Esophagus mucosa (tissue), 1 donor: ENCODE measurements around the gene TSPAN17. TPM values are rescaled to one million over a fixed set of nuclear protein-coding genes. Genes with fewer than 3 reads are reported as not detected.
"Not testable (repeated sequence)": the region's sequence is repeated elsewhere in the genome, so short reads cannot be mapped to it uniquely, and the experiment has no call there.

ENCODE experiments used
- ATAC-seq: fragments of 200-7000 bp; cut with Tn5 transposase; one replicate; pipeline ENCODE4 v1.9.1; 2020
- total RNA-seq: library from RNA; stranded (reverse); gene quantifications from one replicate; pipeline ENCODE4 v1.2.4, GENCODE V29; 2023
- donor health status: DM: yes; HTN: yes; CAD: no.

The TSPAN17 gene
- total RNA-seq, 1 donor from 2014 or later, result 24.0 TPM

DNA sequence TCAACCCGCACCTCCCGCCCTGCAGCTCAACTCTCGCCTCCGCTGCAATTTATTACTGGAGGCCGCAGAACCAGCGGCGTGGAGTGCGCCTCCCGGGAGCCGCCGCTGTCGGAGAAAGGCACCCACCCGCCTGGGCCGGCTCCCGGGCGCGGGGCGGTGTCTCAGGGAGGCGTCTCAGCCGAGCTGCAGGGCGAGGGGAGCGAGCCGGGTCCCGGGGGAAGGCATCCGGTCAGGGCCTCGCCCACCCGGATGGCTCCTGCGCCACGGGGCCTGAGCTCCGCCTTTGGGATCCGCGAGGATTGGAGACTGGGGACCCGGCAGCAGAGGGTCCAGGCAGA lies 32.9 kb downstream of the TSPAN17 start:
- no peak for ATAC-seq

GRCh38 chr5:176682016-176682531 lies 34.8 kb downstream of the TSPAN17 start:
- no peak for ATAC-seq

- ATAC-seq, result no peak
These were observed 37.7 kb downstream of the TSPAN17 start for GRCh38 chr5:176685010-176685409.

DNA sequence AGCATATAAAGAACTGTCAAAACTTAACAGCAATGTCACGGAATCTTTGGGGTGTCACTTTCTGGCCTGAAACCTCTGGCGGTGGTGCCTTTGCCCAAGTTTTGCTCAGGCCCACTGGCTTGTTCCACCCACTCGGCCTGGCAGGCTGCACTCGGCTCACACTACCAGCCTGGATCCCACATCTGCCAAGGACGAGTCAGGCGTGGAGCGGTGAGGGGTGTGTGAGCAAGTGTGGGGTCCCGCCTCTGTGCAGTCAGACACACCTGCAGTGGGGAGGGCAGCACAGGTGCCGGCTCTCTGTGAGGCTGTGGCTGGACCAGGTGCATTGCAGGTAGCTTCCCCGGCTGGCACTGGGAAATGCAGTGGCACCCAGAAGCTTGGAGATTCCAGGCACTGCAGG lies 40.0 kb downstream of the TSPAN17 start:
- ATAC-seq, result no peak

- ATAC-seq, result no peak
These were observed 40.6 kb downstream of the TSPAN17 start for GRCh38 chr5:176687881-176688280.

DNA sequence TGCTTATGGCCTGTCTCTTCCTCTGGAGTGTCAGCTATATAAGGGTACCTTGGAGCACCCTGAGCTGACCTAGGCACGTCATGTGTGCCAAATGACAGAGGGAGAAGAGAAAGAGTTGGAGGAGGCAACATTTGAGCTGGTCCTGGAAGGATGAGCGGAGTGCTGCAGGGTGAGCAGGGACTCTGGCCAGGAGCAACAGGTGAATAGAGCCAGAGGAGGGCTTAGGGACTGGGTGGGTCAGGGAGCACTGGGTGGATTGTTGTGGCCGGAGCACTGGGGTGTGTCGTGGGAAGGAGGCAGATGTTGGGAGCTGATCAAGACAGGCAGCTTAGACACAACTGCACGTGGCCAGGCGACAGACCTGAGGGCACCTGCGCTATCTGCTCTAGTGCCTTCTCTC lies 43.6 kb downstream of the TSPAN17 start:
- no peak for ATAC-seq

GRCh38 chr5:176691524-176691923 lies 44.2 kb downstream of the TSPAN17 start:
- ATAC-seq, result no peak

DNA sequence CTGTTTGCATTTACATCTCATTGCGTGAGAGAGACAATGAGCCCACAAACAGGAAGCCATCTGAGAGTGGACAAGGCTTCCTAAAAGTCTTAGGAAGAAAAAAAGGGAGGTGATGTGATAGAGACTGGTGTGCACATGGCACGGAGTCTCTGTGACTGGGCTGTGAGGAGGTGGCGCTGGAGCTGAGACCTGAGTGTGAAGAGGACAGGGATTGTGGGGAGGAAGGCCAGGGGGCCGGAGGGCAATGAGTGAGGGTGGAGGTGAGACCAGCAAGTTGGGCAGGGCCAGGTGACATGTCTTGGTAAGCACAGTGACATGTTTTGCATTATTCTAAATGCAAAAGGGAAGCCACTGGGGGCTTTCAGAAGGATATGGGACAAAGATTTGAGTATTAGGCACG lies 45.0 kb downstream of the TSPAN17 start:
- ATAC-seq, result peak; percentile 32

DNA sequence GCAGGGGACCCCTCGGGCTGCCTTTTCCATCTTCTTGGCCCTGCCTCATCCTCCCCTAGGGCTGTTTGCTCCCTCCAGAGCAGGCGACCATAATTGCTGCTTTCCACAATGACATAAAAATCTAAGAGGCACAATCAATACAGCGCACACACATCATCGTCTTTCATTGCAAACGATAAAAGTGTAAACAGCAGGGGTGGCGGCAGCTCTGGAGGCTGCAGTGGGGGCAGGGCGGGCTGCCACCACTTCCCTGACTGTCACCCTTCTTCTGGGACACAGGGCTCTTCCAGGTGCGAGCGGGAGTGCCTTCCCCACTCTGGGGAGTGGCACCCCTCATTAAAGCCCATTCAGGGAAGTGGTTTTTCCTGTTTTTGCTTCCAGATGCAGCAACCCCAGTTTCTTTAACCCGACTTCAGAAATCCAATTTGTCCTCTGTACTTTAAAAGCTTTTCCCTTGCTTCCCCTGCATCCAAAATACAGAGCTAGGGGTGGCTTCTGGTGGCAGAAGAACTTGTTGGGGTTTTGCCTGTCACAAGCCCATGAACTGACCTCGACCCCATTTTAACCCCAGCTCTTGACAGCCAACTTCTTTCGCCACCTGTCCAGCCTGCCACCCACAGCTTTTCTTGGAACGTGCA lies 45.7 kb downstream of the TSPAN17 start:
- peak; percentile 63 for ATAC-seq

DNA sequence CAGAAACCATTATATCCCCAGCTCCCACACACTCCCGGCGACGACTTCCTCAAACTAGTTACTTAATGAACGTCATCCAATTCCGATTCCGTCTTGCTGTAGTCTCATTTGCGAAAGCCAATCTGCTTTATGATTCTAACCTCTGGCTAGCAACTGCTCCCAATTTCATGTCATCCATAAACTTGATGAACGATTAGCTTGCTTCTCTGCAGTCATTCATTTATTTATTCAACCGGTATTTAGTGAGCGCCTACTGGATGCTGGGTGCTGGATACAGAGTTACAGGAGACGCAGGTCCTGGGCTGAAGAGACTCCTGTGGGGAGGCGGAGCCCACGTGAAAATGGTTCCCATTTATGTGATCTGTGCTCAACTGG lies 46.2 kb downstream of the TSPAN17 start:
- ATAC-seq, result no peak

GRCh38 chr5:176694146-176694545 lies 46.9 kb downstream of the TSPAN17 start:
- ATAC-seq, result no peak

- ATAC-seq, result no peak
These were observed 47.3 kb downstream of the TSPAN17 start for GRCh38 chr5:176694631-176695030.

GRCh38 chr5:176695073-176695472 lies 47.8 kb downstream of the TSPAN17 start:
- ATAC-seq, result no peak

DNA sequence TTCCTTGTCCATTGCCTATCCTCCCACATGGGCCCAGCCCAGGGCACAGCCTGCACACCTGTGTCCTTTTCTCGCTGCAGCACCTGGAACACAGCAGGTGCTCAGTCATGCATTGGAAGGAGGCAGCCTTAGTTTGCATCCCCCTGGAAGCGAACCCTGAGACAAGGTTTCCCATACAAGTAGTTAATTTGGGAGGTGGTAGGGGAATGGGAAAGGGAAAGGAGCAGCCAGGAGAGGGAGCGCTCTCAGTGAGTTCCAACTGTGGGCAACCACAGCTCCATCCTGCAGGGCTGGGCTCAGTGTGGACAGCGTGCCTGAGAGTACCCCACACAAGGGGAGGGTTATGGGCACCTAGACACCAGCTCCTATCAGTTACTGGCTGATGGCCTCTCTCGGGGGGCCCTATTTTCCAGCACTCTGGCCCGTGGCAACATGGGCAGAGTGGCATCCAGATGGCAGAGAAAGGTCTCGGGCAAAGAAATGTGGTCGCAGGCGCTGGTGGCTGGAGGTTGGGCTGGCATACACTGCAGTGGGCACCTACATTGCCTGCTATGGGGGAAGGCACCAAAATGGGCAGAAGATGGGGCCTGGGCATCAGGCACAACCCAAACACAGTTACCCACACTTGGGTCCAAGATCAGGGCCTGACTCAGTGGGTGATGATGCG lies 50.1 kb downstream of the TSPAN17 start:
- ATAC-seq, result no peak

DNA sequence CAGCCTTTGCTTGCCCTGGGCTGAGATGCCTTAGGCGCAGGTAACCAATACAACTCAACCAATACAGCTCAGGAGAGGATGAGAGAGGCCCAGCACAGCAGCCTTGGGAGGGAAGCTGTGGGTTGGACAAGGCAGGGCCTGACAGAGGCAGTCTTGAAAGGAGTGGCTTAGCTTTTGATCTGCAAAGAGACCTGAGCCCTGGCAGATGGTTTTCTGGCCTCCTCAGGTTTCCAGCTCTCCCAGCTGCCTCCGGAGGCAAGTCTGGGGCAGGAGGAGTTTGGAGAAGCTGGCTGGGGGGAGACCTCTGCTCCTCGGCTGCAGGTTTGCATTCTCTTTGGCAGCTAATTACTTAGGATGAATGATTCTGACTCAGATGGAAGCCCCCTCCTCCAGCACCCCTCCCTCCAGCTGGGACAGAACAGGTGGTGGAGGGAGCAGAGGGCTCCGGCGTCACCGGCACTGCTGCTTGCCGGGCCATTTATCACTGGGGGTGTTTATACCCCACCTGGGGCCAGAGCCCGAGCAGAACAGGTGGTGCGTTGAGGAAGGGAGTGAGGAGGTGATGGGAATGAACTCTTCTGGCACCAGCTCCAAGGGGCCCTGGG lies 50.8 kb downstream of the TSPAN17 start:
- no peak for ATAC-seq

GRCh38 chr5:176699446-176699845 lies 52.2 kb downstream of the TSPAN17 start:
- ATAC-seq, result not testable (repeated sequence)

- ATAC-seq, result no peak
These were observed 53.1 kb downstream of the TSPAN17 start for GRCh38 chr5:176700239-176700847.

GRCh38 chr5:176702671-176703641 lies 55.7 kb downstream of the TSPAN17 start:
- ATAC-seq, result no peak

DNA sequence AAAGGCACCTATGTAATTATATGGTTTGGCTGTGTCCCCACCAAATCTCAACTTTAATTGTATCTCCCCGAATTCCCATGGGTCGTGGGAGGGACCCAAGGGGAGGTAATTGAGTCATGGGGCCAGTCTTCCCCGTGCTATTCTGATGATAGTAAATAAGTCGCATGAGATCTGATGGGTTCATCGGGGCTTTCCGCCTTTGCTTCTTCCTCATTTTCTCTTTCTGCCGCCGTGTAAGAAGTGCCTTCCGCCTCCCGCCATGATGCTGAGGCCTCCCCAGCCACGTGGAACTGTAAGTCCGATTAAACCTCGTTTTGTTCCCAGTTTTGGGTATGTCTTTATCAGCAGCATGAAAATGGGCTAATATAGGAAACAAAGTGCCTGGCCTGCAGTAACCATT lies 56.6 kb downstream of the TSPAN17 start:
- ATAC-seq, result no peak

DNA sequence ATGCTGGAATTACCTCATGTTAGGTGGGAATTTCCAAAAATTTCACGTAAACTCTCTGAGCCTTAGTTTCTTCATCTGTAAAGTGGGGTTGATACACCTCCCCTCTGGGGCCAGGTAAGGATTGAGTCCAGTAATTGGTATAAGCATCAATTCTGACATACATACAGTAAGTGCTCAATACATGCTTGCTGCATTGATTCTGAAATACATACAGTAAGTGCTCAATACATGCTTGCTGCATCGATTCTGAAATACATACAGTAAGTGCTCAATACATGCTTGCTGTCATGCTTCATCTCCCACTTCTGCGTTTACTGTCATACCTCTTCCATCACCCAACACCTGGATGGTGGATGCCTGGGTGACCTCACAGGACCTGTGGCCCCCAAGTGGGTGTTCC lies 57.1 kb downstream of the TSPAN17 start:
- no peak for ATAC-seq

GRCh38 chr5:176704817-176705216 lies 57.5 kb downstream of the TSPAN17 start:
- no peak for ATAC-seq
